ENCODE measurements around the gene SLC35G3. TPM values are rescaled to one million over a fixed set of nuclear protein-coding genes. Genes with fewer than 3 reads are reported as not detected.

Gene SLC35G3
- polyA plus RNA-seq, 2 of the 4 experiments (the other 2 are of a cell fraction), result not detected

- Histone ChIP-seq H3K27ac (no peak overlapping the region), H3K9me3 (no peaks in the 10 kb centered on the region), H3K4me3 (no peak overlapping the region), H3K4me1 (no peaks in the 10 kb centered on the region), H3K4me2 (no peak overlapping the region)
- DNase-seq (ENCODE audit: low read depth in 1 of 2, low spot score in 1 of 2), result no peak
- no peak for FAIRE-seq
- TF ChIP-seq ZSCAN20 (CRISPR knock-in tag; IDR thresholded peaks at IDR 0.05) (no peak), CTCF (IDR thresholded peaks at IDR 0.05) (no peak), EHMT2 (IDR thresholded peaks at IDR 0.05; ENCODE audit: low read depth) (no peak), KDM1A (IDR thresholded peaks at IDR 0.05; ENCODE audit: low read depth) (no peak), RFX5 (IDR thresholded peaks at IDR 0.05) (no peak), RAD21 (conservative IDR thresholded peaks at IDR 0.05 in 1 of 2, IDR thresholded peaks at IDR 0.05 in 1 of 2) (no peak), HOXB5 (CRISPR knock-in tag; IDR thresholded peaks at IDR 0.05) (no peak), USF2 (IDR thresholded peaks at IDR 0.05) (no peak), MAX (IDR thresholded peaks at IDR 0.05) (no peak), MAFK (IDR thresholded peaks at IDR 0.05; ENCODE audit: partially characterized antibody) (no peak), POLR2A (IDR thresholded peaks at IDR 0.05; ENCODE audit: low read length) (no peak), NFE2L2 (conservative IDR thresholded peaks at IDR 0.05; ENCODE audit: low read length) (no peak), TFCP2L1 (CRISPR knock-in tag; IDR thresholded peaks at IDR 0.05) (no peak), ATOH8 (CRISPR knock-in tag; IDR thresholded peaks at IDR 0.05; ENCODE audit: low read depth) (no peak), RCOR1 (IDR thresholded peaks at IDR 0.05; ENCODE audit: low read depth, low read length) (no peak), MYC (IDR thresholded peaks at IDR 0.05; ENCODE audit: borderline replicate concordance, low read length) (no peak), JUN (IDR thresholded peaks at IDR 0.05) (no peak), NR3C1 (IDR thresholded peaks at IDR 0.05) (no peak)
- CTCF ChIA-PET, result interaction anchor here (0.9 to 1.5 kb wide), 2 partner anchors 15 to 378 kb away, joined by 4 to 5 read pairs; no protein-coding TSS in a partner anchor
- WGBS (ENCODE audit: missing lambda C conversion rate), result 41% methylated on average over 3 of the region's 3 CpGs
- ATAC-seq, result no peak
- POLR2A ChIA-PET, result no interaction called here
Measured at GRCh38 chr17:35161281-35161761, 32.9 kb downstream of the SLC35G3 start.

GRCh38 chr17:35160354-35161201 is 33.6 kb downstream of the SLC35G3 start:
- no peak for FAIRE-seq
- no peak overlapping the region for H3K4me3 ChIP-seq
- no peak for TF ChIP-seq KDM1A (IDR thresholded peaks at IDR 0.05; ENCODE audit: low read depth)
- no peak for TF ChIP-seq HOXB13 (CRISPR knock-in tag; IDR thresholded peaks at IDR 0.05; ENCODE audit: low read depth)
- TF ChIP-seq SMC3 (IDR thresholded peaks at IDR 0.05), result no peak
- ATAC-seq, result no peak
- DNase-seq (ENCODE audit: low read depth in 1 of 2, low spot score in 1 of 2), result no peak
- no peak overlapping the region for H3K4me2 ChIP-seq
- no peaks in the 10 kb centered on the region for H3K4me1 ChIP-seq
- POLR2A ChIA-PET, result no interaction called here
- WGBS (ENCODE audit: missing lambda C conversion rate), result 55% methylated on average over 13 of the region's 13 CpGs
- H3K27ac ChIP-seq, result no peak overlapping the region
- H3K9me3 ChIP-seq, result no peaks in the 10 kb centered on the region
- CTCF ChIA-PET, result interaction anchor here (0.7 to 1.5 kb wide), 6 partner anchors 14 to 588 kb away, joined by 3 to 5 read pairs (median 3); no protein-coding TSS in a partner anchor
